ENCODE data around the gene SLC2A13.
"Not testable (repeated sequence)": the region's sequence is repeated elsewhere in the genome, so short reads cannot be mapped to it uniquely, and the experiment has no call there.

SLC2A13 gene

DNA sequence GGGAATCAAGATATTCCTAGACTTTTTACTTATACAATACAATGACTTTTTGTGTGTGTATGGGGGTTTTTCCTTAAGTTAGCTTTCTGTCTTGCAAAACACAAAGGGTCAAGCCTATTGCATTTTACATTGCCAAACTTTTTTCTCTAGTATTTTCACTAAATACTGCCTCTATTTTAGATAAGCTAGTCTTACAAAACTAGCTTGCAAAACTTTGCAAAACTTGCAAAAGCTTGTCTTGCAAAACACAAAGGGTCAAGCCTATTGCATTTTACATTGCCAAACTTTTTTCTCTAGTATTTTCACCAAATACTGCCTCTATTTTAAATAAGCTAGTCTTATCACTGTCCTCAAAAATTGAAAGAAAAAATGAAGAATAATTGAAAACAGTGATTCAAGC lies 183.3 kb downstream of the SLC2A13 start:
- not testable (repeated sequence) for DNase-seq

GRCh38 chr12:39920647-39921046 lies 185.2 kb downstream of the SLC2A13 start:
- DNase-seq = no peak

GRCh38 chr12:39920222-39920621 lies 185.7 kb downstream of the SLC2A13 start:
- DNase-seq = no peak

- DNase-seq = no peak
Measured at GRCh38 chr12:39919790-39920189, 186.1 kb downstream of the SLC2A13 start.

- DNase-seq = no peak
Measured at GRCh38 chr12:39915249-39915648, 190.6 kb downstream of the SLC2A13 start.

- peak in 1 of 2 experiments; percentile 12 for DNase-seq
Measured at GRCh38 chr12:39912211-39912980, 193.5 kb downstream of the SLC2A13 start.

DNA sequence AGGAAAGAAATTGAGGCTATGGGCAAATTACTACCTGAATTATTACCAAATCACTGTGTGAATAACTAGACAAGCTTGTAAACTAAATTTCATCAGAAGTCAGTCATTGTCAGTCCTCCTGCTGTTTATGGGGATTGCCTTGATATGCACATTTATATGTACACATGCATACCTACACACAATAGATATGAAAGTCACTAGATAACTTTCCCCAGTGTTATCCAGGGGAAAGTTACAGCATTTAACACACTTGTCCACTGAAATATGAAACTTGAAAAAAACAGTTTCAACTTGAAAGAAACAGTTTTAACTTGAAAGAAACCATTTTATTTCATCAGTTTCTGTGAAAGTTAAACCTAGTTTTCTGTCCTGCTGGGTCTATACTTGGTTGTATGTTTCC lies 199.6 kb downstream of the SLC2A13 start:
- DNase-seq = no peak

DNA sequence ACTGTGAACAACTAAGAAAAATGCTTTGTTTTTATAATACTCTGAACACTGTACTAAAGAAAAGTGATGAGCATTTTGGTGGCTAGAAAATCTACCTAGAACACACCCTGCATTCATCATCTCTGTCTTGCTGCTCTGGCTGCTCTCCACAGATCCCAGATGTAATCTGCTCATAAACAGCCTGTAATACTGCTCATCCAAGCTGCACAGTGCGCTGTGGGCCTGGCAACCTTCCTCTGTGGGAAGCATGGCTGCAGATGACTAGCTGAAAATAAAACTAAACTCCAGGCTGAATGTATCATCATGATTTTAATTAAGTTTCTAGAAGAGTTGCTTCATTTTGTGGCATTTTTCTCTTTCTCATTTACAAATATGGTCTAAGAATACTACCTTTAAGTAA lies 200.7 kb downstream of the SLC2A13 start:
- no peak for DNase-seq

DNA sequence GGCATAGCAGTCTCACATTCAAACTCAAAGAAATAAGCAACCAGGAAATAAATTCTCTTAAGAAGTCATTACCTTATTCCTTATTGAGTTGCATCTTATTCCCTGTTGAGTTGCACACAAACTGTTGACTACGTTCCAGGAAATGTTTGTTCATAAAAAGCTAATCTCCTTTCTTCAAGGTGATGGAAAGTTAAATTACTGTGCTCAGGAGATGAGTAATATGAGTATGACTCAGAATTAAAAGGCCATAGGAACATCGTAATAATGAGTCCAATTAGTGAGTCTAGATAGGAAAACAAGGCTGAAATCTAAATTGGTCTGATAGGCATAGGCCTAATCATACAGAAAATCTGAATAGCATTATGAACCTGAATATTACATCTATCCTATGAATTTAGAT lies 203.1 kb downstream of the SLC2A13 start:
- DNase-seq = no peak

DNA sequence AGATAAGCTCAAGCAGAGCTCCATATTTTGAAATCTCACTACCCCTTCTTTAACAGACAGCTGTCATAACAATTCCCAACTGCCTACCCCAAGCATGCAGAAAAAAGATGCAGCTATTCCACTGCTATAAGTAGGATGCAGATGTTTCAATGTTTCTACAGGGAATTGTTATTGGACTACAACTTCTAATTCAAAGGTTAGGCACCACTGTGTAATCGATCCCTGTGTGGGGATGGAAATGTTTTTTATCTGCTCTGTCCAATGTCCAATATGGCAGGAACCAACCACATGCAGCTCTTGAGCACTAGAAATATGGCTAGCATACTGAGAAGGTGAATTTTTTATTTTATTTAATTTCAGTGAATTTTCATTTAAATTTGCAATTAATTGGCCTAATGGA lies 208.6 kb downstream of the SLC2A13 start:
- DNase-seq = no peak

DNA sequence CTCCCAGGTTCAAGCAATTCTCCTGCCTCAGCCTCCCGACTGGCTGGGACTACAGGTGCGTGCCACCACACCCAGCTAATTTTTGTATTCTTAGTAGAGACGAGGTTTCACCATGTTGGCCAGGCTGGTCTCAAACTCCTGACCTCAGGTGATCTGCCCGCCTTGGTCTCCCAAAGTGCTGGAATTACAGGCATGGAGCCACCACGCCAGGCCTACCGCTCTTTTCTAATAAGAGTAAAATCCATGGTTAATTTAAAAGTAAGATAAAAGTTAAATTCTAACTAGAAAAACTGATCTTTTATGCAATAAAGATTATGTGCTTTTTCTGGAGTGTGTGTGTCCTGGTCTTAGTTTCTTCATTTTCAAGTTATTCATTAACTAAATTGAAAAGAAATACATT lies 212.5 kb downstream of the SLC2A13 start:
- DNase-seq = not testable (repeated sequence)

- no peak for DNase-seq
Measured at GRCh38 chr12:39892146-39892545, 213.7 kb downstream of the SLC2A13 start.

DNA sequence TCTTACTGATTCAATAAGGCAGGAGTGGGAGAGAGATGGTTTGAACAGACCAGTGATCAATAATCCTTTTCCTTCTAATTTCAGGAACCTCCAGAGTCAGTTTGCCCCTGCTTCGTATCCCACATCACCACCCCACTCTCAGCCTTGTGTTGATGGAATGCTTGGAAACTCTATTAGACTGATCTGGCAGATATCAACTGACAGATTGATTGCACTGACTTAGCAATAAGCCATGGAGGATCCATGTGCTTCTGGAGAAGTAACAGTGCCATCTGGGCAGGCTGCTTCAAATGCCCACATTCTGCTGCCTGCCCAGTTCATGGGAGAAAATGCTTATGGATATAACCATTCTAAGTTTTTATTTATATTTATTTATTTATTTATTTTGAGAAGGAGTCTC lies 218.0 kb downstream of the SLC2A13 start:
- no peak for DNase-seq

DNA sequence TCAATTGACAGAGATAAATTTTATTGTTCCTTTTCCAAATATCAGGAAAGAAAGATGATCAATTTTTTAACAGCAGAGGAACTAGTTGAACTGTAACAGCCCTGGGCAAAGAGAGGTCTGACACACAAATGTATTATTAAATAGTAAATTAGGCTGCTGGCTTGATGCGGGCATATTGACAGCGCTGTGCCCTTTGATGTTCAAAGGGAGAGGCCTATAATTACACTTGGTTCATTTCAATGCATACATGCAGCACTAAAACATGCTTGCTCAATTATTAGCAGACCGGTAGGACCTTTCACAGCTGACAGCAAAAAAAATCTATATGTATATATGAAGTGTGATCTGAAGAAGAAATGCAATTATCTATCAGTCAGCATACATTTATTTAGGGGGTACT lies 219.8 kb downstream of the SLC2A13 start:
- DNase-seq = no peak

GRCh38 chr12:39884616-39885125 lies 221.2 kb downstream of the SLC2A13 start:
- no peak for DNase-seq

- no peak for DNase-seq
Measured at GRCh38 chr12:39883411-39883810, 222.5 kb downstream of the SLC2A13 start.

- DNase-seq = no peak
Measured at GRCh38 chr12:39878753-39879152, 227.1 kb downstream of the SLC2A13 start.

- no peak for DNase-seq
Measured at GRCh38 chr12:39875721-39876120, 230.2 kb downstream of the SLC2A13 start.

DNA sequence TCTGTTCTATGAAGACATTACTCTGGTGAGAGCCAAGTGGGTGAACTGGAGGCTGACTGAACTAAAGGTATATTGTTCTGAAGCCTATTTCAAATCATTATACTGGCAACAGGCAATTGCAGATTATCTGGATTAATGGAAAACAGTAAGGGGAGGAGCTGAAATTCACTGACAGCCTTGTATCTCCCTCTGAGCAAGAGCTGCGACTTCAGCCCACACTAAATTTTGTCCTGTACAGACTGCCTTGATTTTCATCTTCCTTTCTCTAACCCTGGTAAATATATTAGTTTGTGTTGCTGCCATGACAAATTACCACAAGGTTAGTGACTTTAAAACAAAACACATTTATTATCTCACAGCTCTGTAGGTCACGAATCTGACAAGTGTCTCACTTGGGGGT lies 231.1 kb downstream of the SLC2A13 start:
- no peak for DNase-seq

- DNase-seq = no peak
Measured at GRCh38 chr12:39873065-39873464, 232.8 kb downstream of the SLC2A13 start.

DNA sequence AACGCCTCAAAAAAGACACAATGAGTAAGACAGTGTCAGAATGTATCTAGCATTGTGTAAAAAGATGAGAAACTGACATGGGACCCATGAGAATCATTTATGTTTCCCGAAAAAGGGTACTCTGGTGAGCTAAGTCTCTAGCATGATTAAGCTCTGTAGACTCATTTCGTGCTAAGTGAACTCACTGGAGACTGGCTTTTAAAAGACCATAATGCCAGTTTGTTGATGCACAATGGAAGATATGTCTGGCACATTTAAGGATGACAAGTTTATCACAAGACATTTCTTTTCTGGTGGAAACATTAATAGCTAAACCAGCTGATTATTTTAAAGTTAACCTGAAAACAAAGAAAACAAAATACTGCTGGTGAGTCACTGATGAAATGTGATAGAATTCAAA lies 233.5 kb downstream of the SLC2A13 start:
- no peak for DNase-seq

DNA sequence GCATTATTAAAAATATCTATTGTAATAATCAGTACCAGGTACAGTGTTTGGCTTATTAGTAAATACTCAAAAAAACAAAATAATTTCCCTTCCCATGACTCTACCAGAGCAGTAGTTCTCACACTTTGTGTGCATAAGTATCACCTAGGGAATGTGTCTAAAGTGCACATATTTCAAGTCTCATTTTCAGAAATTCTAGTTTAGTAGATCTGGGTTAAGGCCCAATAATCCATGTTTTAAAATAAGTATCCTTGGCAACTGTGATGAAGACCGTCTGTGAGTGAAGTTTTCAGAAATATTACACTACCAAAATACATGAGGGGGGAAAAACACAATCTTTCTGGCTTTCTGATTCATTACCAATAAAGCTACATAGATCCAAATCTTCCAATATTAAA lies 237.6 kb downstream of the SLC2A13 start:
- DNase-seq = no peak

GRCh38 chr12:39867631-39868327 lies 238.1 kb downstream of the SLC2A13 start:
- no peak for DNase-seq

DNA sequence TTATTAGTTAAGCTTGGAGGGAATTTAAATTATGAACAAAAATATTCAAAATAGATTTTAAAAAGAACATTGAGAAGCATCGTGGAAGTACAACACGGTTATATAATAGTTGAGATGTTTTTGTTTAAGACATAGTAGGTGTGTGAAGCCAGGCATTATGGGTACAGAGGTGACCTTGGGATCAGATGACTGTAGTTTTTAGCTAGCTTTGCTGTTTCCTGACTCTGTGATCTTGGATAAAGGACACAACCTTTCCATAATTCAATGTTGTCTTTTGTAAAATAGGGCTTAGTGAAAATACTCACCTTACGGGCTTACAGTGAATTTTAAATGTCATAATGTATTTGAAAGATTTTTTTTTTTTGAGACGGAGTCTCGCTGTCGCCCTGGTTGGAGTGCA lies 239.7 kb downstream of the SLC2A13 start:
- DNase-seq = peak in 1 of 2 experiments; percentile 1
